ENCODE data around the gene CHD5. TPM values are rescaled to one million over a fixed set of nuclear protein-coding genes. Genes with fewer than 3 reads are reported as not detected.
"Not testable (repeated sequence)": the region's sequence is repeated elsewhere in the genome, so short reads cannot be mapped to it uniquely, and the experiment has no call there.

CHD5 gene
- total RNA-seq, 2 donors from 2014 or later: 0.47 to 0.59 TPM

DNA sequence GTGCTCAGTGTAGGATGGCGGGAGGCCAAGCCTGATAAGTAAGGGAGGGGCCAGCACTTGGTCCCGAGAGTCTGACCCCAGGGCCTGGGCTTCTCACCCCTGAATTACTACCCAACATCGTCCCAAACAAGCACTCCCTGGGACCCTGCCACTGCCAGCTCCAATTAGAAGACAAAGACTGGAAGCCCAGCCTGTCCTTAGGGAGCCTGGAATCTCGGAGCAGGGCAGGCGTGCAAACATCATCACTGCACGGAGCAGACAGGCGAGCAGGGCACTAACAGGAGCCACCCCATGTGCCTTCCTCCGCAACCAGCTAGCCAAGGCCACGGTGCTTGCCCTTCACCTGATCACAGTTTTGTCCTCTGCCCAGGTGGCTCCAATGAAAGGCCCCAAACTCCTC lies 111.2 kb downstream of the CHD5 start:
- DNase-seq (ENCODE audit: low spot score in 2 of 2) (no peak), ATAC-seq (no peak)
- Mint-ChIP-seq H3K36me3 (no peaks in the 10 kb centered on the region), H3K9me3 (no peaks in the 10 kb centered on the region), H3K27ac (peak overlapping the region in 1 of 2 donors; percentile 57)

- DNase-seq (ENCODE audit: low spot score in 2 of 2) (no peak), ATAC-seq (no peak)
- H3K9me3 Mint-ChIP-seq: no peaks in the 10 kb centered on the region
- H3K36me3 Mint-ChIP-seq: no peaks in the 10 kb centered on the region
- peak overlapping the region in 1 of 2 donors; percentile 44 for H3K27ac Mint-ChIP-seq
Observed at GRCh38 chr1:6068073-6068472, 112.0 kb downstream of the CHD5 start.

- DNase-seq (ENCODE audit: low spot score in 2 of 2): no peak
- no peaks in the 10 kb centered on the region for H3K36me3 Mint-ChIP-seq
- H3K27ac Mint-ChIP-seq: peak overlapping the region in 1 of 2 donors; percentile 29
- ATAC-seq: no peak
- H3K9me3 Mint-ChIP-seq: no peaks in the 10 kb centered on the region
Observed at GRCh38 chr1:6066680-6067079, 113.4 kb downstream of the CHD5 start.

DNA sequence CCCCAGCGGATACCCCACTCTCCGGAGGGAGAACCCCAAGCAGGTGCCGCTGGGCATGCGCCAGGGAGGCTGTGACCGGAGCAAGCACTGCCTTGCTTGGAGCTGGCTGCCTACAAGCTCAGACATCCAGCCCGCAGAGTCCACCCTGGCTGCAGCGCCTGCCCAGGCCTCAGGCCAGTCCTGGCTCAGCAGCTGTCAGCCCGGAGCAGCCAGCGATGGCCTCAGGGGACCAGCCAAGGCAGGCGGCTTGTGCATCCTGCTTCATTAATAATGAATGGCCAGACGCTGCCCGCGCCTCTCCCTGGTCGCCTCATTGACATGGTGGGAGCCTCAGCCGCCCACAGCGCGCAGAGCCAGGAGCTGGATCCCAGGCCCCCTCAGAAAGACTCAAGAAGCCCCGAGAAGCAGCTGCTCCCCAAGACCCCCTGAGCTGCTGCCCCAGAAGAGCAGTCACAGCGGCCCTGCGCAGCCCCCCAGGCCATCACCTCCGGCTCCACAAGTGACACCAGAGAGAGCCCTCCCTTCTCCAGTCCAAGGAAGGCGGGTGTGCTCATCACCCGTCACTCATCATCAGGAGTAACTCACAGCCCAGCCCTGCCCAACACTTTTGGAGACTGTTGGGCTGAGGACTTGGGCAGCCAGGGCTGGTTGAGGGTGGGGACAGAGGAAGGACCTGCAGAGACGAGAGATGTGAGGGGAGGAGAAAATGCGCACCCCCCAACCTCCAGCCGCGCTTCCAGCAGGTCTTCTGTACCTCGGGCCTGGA lies 114.8 kb downstream of the CHD5 start:
- DNase-seq (ENCODE audit: low spot score in 2 of 2) (no peak), ATAC-seq (no peak)
- no peaks in the 10 kb centered on the region for H3K36me3 Mint-ChIP-seq
- no peak overlapping the region for H3K27ac Mint-ChIP-seq
- H3K9me3 Mint-ChIP-seq: no peaks in the 10 kb centered on the region

DNA sequence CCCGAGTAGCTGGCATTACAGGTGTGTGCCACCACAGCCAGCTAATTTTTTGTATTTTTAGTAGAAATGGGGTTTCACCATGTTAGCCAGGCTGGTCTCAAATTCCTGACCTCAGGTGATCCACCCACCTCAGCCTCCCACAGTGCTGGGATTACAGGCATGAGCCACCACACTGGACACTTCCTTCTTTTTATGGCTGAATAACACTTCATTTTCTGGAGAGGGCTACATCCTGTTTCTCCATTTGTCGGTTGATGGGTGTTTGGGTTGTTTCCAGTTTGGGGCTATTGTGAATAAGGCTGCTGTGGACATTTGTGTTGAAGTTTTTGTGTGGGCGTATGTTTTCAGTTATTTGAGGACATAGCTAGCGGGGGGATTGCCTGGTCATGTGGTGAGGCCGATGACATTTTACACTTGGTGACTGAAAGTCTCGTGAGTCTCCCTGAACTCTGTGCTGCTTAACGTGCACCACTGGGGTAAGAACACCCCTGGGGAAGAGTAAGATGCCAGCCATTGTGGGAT lies 116.5 kb downstream of the CHD5 start:
- peak overlapping the region in 1 of 2 donors; percentile 36 for H3K27ac Mint-ChIP-seq
- H3K36me3 Mint-ChIP-seq: not testable (repeated sequence)

GRCh38 chr1:6062670-6063069 lies 117.5 kb downstream of the CHD5 start:
- Mint-ChIP-seq H3K27ac (peak overlapping the region in 1 of 2 donors; percentile 2), H3K9me3 (no peaks in the 10 kb centered on the region), H3K36me3 (no peaks in the 10 kb centered on the region)
- ATAC-seq: no peak
- DNase-seq (ENCODE audit: low spot score in 2 of 2): no peak

More for the DNA sequence above, 116.5 kb downstream of the CHD5 start:
- H3K9me3 Mint-ChIP-seq; DNase-seq (ENCODE audit: low spot score in 2 of 2); ATAC-seq: not testable (repeated sequence)

GRCh38 chr1:6059866-6060265 lies 120.3 kb downstream of the CHD5 start:
- Mint-ChIP-seq H3K36me3 (peaks cover 7 to 11% of the 10 kb centered on the region in 2 donors), H3K27ac (no peak overlapping the region), H3K9me3 (no peaks in the 10 kb centered on the region)
- DNase-seq (ENCODE audit: low spot score in 2 of 2): no peak
- ATAC-seq: peak in 1 of 2 donors; percentile 25

GRCh38 chr1:6057170-6057845 lies 122.8 kb downstream of the CHD5 start:
- Mint-ChIP-seq H3K9me3 (no peaks in the 10 kb centered on the region), H3K27ac (peak overlapping the region; percentile 33 to 81), H3K36me3 (peaks cover 12 to 31% of the 10 kb centered on the region in 2 donors)
- ATAC-seq (no peak), DNase-seq (ENCODE audit: low spot score in 2 of 2) (no peak)

- peak overlapping the region; percentile 33 to 73 for H3K27ac Mint-ChIP-seq
- peaks cover 12 to 31% of the 10 kb centered on the region in 2 donors for H3K36me3 Mint-ChIP-seq
- H3K9me3 Mint-ChIP-seq: no peaks in the 10 kb centered on the region
- ATAC-seq (no peak), DNase-seq (ENCODE audit: low spot score in 2 of 2) (no peak)
Observed at GRCh38 chr1:6056572-6056948, 123.6 kb downstream of the CHD5 start.

- H3K27ac Mint-ChIP-seq: peak overlapping the region in 1 of 2 donors; percentile 57
- H3K36me3 Mint-ChIP-seq: peaks cover 12 to 31% of the 10 kb centered on the region in 2 donors
- DNase-seq (ENCODE audit: low spot score in 2 of 2) (no peak), ATAC-seq (no peak)
- H3K9me3 Mint-ChIP-seq: no peaks in the 10 kb centered on the region
Observed at GRCh38 chr1:6054596-6054995, 125.5 kb downstream of the CHD5 start.

DNA sequence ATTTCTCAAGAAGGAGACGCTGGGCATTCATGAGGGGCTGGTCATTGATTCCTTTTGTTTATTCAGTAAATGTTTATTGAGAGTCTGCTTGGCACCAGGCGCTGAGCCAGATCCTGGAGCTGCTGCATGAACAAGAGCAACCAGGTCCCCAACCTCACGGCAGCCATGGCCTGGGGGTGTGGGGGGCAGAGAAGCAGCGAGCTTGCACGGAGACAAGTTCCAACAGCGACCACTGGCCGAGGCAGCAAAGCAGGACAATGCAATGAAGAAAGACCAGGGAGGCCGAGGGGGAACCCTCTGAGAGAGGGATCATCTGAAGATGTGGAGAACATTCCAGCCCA lies 126.9 kb downstream of the CHD5 start:
- no peaks in the 10 kb centered on the region for H3K9me3 Mint-ChIP-seq
- peak overlapping the region; percentile 26 to 81 for H3K27ac Mint-ChIP-seq
- peaks cover 12 to 31% of the 10 kb centered on the region in 2 donors for H3K36me3 Mint-ChIP-seq
- DNase-seq (ENCODE audit: low spot score in 2 of 2): no peak
- ATAC-seq: no peak

- Mint-ChIP-seq H3K27ac (peak overlapping the region in 1 of 2 donors; percentile 81), H3K9me3 (no peaks in the 10 kb centered on the region), H3K36me3 (peaks cover 12 to 31% of the 10 kb centered on the region in 2 donors)
- ATAC-seq (no peak), DNase-seq (ENCODE audit: low spot score in 2 of 2) (peak in 1 of 2 donors; percentile 44)
Observed at GRCh38 chr1:6052543-6053205, 127.4 kb downstream of the CHD5 start.

Other genes starting within 250 kb of the CHD5 start
- gene NPHP4, start 187.9 kb downstream of the CHD5 start, total RNA-seq: 10 to 100 TPM in 1 of 2 donors, 1 to 10 TPM in 1; 10.0 to 22.5 TPM
- 100 to 1,000 TPM; 214 to 334 TPM for gene KCNAB2, start 134.4 kb downstream of the CHD5 start, total RNA-seq
- 100 to 1,000 TPM; 514 to 595 TPM for gene RPL22, start 19.3 kb upstream of the CHD5 start, total RNA-seq
- 10 to 100 TPM in 1 of 2 donors, 1 to 10 TPM in 1; 1.5 to 20.6 TPM for gene RNF207, start 25.8 kb upstream of the CHD5 start, total RNA-seq
- 10 to 100 TPM; 31.6 to 34.1 TPM for gene ICMT, start 55.6 kb upstream of the CHD5 start, total RNA-seq
- gene HES3, start 63.9 kb upstream of the CHD5 start, total RNA-seq: not detected
- under 1 TPM; 0.31 to 0.73 TPM for gene GPR153, start 80.8 kb upstream of the CHD5 start, total RNA-seq
- gene ACOT7, start 213.4 kb upstream of the CHD5 start, total RNA-seq: 10 to 100 TPM; 46.0 to 75.8 TPM
- gene HES2, start 239.6 kb upstream of the CHD5 start, total RNA-seq: 1 to 10 TPM in 1 of 2 donors, under 1 TPM in 1; 0.35 to 1.1 TPM
- gene ESPN, start 244.5 kb upstream of the CHD5 start, total RNA-seq: 1 to 10 TPM in 1 of 2 donors, under 1 TPM in 1; 0.89 to 1.9 TPM

Measured in activated naive CD4-positive, alpha-beta T cell treated with anti-CD3 and anti-CD28 coated beads, Interleukin-2, amount 50 U/mL, for 72 hours (primary cell).